Large intestine (tissue), 3 donors: ENCODE data around the gene PRAMEF33. TPM values are rescaled to one million over a fixed set of nuclear protein-coding genes. Genes with fewer than 3 reads are reported as not detected.
"Not testable (repeated sequence)": the region's sequence is repeated elsewhere in the genome, so short reads cannot be mapped to it uniquely, and the experiment has no call there.

Source experiments
- DNase-seq, 2 donors: peaks; one replicate each; pipeline versions ENCODE4 v3.0.0 to v3.0.0-alpha.2; 2013
- H3K27ac ChIP-seq: one replicate; pipeline ENCODE4 v1.5.1; 2013; ENCODE audit warnings: low read length
- H3K27me3 ChIP-seq: 2 replicates; pipeline ENCODE4 v1.6.1; 2013; ENCODE audit warnings: low read length; ENCODE audit not compliant: control insufficient read depth, insufficient read depth
- H3K36me3 ChIP-seq: 2 replicates; pipeline ENCODE4 v1.6.1; 2013; ENCODE audit warnings: low read length; ENCODE audit not compliant: control insufficient read depth, insufficient read depth
- H3K4me1 ChIP-seq: one replicate; pipeline ENCODE4 v1.6.1; 2013; ENCODE audit warnings: low read length; ENCODE audit not compliant: control insufficient read depth, insufficient read depth
- H3K4me3 ChIP-seq: one replicate; pipeline ENCODE4 v1.5.1; 2013; ENCODE audit warnings: low read length
- H3K9me3 ChIP-seq: one replicate; pipeline ENCODE4 v1.6.1; 2013; ENCODE audit warnings: mild to moderate bottlenecking, low read depth, low read length, moderate library complexity; ENCODE audit not compliant: control insufficient read depth
- WGBS: methylation state at CpG from one replicate; pipeline ENCODE4 v1.1.5; 2013; ENCODE audit warnings: low lambda C conversion rate; ENCODE audit not compliant: insufficient coverage; 5-methylcytosine and 5-hydroxymethylcytosine counted together
- polyA plus RNA-seq: library from polyadenylated mRNA; unstranded; fragments of 120-200 nt; gene quantifications from one replicate; pipeline ENCODE4 v1.2.1, GENCODE V29; 2013

The PRAMEF33 gene
- polyA plus RNA-seq, 1 donor = not detected

DNA sequence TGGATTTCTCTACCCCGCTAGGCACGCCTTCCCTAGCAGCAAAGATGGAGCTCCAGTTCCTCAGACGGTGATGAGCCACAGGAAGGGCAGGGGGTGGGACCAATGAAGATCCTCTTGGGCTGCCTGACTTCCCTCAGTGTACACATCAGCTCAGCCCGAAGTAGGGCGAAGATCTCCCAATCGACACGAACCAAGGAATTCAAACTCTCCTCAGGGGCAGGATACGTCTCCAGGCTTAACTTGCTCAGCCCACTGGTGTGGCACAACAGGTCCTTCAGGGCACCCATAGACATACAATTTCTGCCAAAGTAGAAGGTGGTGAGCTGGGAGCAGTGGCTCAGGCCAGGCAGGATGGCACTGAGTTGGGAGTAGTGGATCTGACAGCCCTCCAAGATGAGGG is 39.2 kb downstream of the PRAMEF33 start:
- H3K36me3 ChIP-seq, H3K4me1 ChIP-seq, H3K9me3 ChIP-seq, DNase-seq, H3K27ac ChIP-seq, H3K4me3 ChIP-seq, H3K27me3 ChIP-seq: not testable (repeated sequence)
- no CpG with 5 or more reads among the region's 8 CpGs for WGBS

DNA sequence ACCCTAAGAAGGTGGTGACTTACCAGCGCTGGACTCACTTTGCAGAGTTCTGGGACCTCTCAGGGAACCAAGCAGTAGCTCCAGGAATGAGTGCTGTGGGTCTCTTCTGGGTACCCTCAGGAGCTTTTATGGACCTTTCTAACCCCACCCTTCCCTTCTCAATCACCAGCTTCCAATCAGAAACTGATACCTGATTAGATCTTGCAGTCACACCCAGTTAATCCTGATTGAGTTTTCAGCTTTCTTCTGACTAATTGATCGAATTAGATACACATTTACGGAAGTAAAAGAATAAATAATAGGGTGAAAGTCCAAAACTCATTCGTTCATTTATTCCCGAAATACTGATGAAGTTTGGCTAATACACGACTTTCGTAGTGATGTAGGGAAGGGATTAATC is 43.7 kb downstream of the PRAMEF33 start, which contains the start of gene PRAMEF14:
Gene PRAMEF14 (minus strand): TSS at position 101 of the 400 bp plus-strand sequence. CDS start 1,820 bp downstream, outside the sequence.
- H3K4me3 ChIP-seq, H3K27ac ChIP-seq, H3K27me3 ChIP-seq, H3K4me1 ChIP-seq, H3K36me3 ChIP-seq, H3K9me3 ChIP-seq, DNase-seq: not testable (repeated sequence)
- no CpG with 5 or more reads among the region's 7 CpGs for WGBS

DNA sequence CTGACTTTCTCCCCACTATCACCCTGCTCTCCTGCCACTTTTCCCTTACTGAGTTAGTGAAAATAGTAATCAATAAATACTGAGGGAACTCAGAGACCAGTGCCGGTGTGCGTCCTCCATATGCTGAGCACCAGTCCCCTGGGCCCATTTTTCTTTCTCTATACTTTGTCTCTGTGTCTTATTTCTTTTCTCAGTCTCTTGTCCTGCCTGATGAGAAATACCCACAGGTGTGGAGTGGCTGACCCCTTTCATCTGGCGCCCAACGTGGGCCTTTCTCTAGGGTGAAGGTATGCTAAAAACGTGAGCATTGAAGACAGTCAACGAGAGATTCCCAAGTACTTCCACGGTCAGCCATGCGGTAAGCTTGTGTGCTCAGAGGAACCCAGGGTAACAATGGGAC is 50.1 kb downstream of the PRAMEF33 start:
- WGBS = no CpG with 5 or more reads among the region's 8 CpGs
- not testable (repeated sequence) for DNase-seq, H3K4me3 ChIP-seq, H3K4me1 ChIP-seq, H3K27me3 ChIP-seq, H3K27ac ChIP-seq, H3K9me3 ChIP-seq, H3K36me3 ChIP-seq

DNA sequence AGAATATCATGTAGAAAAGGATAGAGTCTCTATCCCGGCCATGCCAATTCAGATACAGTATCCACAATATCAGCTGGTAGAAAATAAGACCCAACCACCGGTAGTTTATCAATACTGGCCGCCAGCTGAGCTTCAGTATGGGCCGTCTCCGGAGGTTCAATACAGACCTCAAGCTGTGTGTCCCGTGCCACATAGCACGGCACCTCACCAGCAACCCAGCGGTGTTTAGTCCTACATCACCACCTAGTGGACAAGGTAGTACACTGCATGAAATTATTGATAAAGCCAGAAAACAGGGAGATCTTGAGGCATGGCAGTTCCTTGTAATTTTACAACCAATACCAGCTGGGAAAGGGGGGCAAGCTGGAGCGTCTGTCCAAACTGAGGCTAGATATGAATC is 51.1 kb downstream of the PRAMEF33 start:
- H3K9me3 ChIP-seq, H3K4me1 ChIP-seq, H3K36me3 ChIP-seq, DNase-seq, H3K27me3 ChIP-seq, H3K27ac ChIP-seq, H3K4me3 ChIP-seq: not testable (repeated sequence)
- WGBS = no CpG with 5 or more reads among the region's 9 CpGs

DNA sequence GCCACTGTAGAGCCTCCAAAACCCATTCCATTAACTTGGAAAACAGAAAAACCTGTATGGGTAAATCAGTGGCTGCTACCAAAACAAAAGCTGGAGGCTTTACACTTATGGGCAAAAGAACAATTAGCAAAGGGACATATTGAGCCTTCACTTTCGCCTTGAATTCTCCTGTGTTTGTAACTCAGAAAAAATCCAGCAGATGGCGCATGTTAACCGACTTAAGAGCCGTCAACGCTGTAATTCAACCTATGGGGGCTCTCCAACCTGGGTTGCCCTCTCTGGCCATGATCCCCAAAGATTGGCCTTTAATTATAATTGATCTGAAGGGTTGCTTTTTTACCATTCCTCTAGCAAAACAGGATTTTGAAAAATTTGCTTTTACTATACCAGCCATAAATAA is 53.4 kb downstream of the PRAMEF33 start:
- H3K9me3 ChIP-seq, H3K4me3 ChIP-seq, H3K27ac ChIP-seq, H3K36me3 ChIP-seq, H3K27me3 ChIP-seq, H3K4me1 ChIP-seq: not testable (repeated sequence)
- DNase-seq = peak; percentile 9 to 10
- no CpG with 5 or more reads among the region's 5 CpGs for WGBS

Other genes starting within 250 kb of the PRAMEF33 start
- gene PRAMEF27, start 247.0 kb upstream of the PRAMEF33 start, polyA plus RNA-seq = not detected
- not detected for gene HNRNPCL3, start 242.8 kb upstream of the PRAMEF33 start, polyA plus RNA-seq
- gene PRAMEF25, start 232.8 kb upstream of the PRAMEF33 start, polyA plus RNA-seq = not detected
- not detected for gene HNRNPCL2, start 186.7 kb upstream of the PRAMEF33 start, polyA plus RNA-seq
- gene PRAMEF26, start 147.5 kb upstream of the PRAMEF33 start, polyA plus RNA-seq = not detected
- gene HNRNPCL4, start 137.9 kb upstream of the PRAMEF33 start, polyA plus RNA-seq = not detected
- gene PRAMEF9, start 131.7 kb upstream of the PRAMEF33 start, polyA plus RNA-seq = not detected
- gene PRAMEF13, start 102.1 kb upstream of the PRAMEF33 start, polyA plus RNA-seq = not detected
- gene PRAMEF18, start 77.4 kb upstream of the PRAMEF33 start, polyA plus RNA-seq = not detected
- not detected for gene PRAMEF5, start 49.3 kb upstream of the PRAMEF33 start, polyA plus RNA-seq
- not detected for gene PRAMEF8, start 18.4 kb upstream of the PRAMEF33 start, polyA plus RNA-seq
- gene PRAMEF15, start 12.0 kb downstream of the PRAMEF33 start, polyA plus RNA-seq = not detected
- gene PRAMEF14, start 43.6 kb downstream of the PRAMEF33 start, polyA plus RNA-seq = not detected
- not detected for gene PRAMEF19, start 68.4 kb downstream of the PRAMEF33 start, polyA plus RNA-seq
- gene PRAMEF17, start 86.1 kb downstream of the PRAMEF33 start, polyA plus RNA-seq = not detected
- gene PRAMEF20, start 106.9 kb downstream of the PRAMEF33 start, polyA plus RNA-seq = not detected
- 0.22 TPM for gene LRRC38, start 210.5 kb downstream of the PRAMEF33 start, polyA plus RNA-seq